Measurements from ENCODE around the gene ESRRG.

ESRRG gene

DNA sequence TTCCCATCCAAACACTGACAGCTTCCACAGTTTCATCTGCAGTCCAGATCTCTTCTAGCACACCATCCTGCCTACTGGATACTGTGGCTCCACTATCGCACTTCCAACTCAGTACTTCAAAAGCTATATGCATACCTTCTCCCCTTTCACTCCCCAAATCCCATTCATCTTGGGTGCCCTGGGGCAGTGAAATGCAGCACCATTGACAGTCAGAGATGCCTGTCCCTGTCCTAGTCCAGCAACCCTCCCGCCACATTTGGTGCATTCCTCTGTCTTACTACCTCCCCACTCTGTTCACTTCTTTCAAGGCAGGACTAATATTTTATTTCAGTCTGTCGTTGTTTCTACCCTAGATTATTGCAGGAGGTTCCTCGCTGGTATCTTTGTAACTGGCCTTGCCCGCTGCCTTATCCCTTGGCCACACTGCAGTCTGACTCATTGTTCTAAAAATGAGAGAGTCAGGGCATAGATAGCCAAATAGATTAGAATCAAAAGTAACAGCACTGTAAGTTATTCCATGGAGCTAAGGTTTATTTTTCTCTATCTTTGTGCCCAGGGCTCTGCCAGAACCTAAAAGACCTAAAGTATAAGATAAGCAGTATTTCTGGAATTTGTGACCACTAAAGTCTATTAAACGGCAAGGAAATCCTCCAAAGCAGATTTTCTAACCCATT lies 96.7 kb downstream of the ESRRG start:
- no peak for DNase-seq

DNA sequence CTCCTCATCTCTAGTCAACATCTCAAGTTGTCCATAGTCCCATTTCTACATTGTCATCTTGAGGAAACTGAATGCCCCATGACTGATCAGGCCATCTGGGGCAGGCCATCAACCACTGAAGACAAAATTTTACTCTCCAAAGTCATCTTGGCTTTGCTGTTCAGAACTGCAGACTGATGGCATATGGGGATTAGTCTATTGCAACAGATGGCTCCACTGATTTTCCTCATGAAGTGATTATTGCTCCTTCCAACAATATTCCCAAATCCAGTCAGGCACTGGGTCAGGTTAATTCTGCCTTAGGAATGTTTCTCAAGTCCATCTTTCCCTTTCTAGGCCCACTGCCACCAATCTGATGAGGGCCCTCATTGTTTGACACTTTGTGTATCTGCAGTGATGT lies 101.7 kb downstream of the ESRRG start:
- DNase-seq = no peak

DNA sequence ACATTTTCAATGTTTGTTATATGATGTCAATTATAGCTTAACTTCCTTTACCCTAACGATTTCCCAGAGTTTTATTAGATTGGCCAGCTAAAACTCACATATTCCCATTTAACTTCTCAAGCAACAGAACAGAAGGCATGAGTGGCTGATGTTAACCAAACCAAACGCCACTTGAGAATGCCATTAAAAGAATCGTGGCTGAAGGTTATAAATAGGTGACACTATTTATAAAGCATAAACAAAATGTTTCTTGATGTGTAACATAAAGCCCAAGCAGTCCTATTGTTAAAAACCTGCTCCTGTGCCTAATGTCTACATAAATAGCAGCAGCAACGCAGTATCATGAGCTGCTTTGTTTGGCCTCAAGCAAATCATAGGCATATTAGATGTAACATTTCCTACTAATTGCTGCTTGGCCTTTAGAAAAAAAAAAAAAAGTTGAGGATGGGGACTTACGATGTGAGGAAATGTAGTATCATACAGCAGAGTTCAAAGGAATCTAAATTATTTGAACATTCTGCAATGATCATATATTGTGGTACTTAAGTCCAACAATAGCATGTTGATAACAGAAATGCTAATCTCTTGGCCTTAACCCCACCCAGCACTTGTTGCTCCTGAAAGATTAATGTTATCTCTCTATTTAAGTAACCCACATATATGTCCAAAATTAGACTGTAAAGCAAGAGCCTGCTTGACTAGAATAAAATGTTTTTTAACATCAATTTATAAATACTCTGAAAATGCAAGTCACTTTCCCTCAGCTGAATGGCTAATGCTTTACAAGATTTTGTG lies 106.0 kb downstream of the ESRRG start:
- no peak for DNase-seq

DNA sequence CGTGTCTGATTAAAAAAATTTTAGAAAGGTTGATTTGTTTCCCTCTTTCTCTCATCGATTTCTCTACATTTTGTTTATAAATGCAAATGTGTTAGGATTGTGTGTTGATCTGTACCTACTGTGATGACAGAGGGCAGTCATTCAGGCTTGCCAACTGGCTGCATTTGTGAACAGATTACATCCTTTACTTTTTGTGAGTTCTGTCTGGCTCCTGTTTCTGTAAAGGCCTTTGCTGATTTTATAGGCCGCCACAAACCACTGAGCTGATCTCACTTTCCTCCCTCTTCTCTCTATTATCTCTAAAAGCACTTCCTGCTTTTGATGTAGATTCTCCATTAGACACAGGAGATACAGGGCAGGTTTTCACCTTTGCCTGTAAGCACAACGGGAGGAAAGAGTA lies 106.8 kb downstream of the ESRRG start:
- DNase-seq = no peak

DNA sequence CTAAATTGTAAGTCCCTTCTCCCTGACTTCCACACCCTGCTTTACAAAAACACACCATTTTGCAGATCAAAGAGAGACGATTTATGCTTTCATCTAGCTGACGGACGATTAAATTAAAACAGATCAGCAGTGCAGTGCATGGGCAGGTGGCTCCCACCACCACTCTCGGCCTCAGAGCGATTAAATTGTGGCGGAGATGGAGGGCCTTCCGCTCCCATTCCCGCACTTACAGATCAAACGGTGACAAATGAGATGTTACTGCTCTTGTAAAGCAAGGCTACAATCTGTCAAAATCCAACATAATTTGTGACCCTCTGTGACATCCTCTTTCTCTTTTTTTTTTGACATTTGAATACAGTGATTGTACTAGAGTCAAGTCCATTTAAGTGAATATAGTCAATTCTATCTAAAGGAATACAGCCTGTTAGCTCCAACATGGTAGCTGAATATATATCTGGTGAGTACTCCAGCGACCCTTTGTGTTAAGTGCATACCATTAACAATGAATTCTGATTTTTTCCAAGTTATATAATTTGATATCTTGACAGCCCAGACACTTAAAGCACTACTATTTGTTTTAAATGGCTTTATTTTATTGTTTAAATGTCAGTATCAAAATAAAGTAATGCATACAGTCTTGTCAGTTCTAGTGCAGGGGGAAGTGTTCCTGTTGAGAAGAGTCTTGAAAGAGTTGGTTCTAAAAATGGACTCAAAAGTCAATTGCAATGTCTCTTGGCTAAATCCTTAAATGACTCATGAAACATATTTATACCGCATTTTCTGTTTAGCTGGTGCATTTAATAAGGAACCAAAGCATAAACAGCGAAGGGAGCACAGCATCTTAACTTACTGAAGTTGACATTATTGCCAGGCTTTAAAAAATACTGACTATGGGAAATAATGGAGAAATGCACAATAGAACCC lies 109.0 kb downstream of the ESRRG start:
- no peak for DNase-seq

DNA sequence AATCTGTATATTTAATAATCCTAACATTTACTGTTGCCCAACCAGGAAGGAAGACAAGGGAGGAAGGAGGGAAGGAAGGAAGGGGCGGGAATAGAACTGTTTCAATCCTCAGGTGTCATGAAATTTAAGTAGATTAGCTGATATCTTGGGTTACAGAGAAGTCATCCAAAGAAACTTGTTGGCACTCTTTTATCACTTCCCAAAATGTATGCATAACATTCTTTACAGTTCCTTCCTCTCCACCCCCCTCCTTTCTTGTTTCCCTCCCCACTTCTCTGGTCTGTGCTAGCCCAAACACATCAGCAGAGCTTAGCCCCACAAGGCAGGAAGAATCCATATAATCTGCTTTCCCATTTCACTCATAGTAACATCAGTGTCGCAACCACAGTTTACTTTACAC lies 110.9 kb downstream of the ESRRG start:
- no peak for DNase-seq

DNA sequence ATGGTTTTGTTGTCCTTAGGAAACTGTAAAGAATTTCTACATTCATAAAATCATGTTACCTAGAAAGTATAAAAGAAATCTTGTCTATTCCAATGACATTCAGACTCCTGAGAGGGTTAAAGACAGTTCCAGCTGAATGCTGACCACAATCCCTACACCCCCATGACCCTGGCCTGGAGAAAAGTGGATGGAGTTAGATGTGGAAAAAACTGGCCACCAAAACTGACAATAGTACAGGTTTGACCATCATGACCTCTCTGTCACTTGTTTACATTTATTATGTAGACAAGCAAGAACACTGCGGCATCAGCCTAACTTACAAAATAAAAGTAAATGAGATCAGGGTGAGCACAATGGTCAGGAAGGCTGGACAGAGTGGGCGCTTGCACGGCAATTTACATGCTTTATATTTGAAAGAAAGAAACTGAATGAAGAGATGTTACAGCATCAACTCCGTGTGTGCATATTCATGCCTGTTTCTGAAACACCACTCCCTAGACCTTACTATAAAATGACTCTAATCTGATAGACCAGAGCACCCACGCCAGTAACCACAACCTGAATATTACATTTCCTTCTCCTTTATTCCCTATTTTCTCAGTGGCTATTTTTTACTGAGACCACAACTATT lies 116.0 kb downstream of the ESRRG start:
- DNase-seq = no peak

DNA sequence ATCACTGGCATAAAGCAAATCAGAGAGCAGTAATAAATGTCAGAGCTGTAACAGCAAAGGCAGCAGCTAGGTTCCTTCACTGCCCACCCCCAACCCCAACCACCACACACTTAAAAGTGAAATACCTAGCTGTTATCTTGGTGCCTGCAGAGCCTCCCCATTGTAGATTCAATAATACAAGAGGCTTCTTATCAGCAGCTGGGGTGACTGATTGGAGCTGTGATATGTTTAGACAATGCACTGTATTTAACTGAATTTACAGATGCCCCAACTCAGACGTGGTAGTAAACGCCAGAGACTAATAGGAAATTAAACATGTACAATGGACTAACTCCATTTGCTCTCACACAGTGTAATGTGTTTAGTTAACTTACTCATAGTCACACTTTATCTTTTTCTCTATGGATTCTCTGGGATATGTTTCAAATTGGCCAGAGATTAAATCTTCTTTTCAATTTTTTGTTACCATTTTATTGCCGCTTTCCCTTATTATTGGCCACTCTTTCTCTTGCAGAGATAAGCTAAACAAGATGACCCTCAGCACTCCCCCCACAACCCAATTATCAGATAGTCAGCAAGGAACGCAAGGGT lies 117.1 kb downstream of the ESRRG start:
- no peak for DNase-seq

DNA sequence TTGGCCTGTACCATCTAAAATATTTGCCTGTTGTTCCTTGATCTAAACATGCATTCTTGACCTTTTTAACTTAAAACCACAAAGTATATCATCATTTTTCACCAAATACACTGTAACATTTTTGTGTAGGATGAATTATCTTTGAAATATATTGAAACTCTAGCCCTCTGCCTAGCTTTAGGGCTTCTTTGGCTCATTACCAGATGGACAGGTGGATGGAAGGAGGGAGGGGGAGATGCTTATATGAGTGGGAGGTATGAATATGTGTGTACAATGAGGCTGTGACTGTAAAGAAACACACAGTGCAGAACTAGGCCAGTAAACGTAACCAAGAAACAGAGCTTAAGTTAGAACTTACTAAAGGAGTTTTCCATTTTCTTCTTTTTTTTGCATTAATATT lies 118.5 kb downstream of the ESRRG start:
- no peak for DNase-seq

DNA sequence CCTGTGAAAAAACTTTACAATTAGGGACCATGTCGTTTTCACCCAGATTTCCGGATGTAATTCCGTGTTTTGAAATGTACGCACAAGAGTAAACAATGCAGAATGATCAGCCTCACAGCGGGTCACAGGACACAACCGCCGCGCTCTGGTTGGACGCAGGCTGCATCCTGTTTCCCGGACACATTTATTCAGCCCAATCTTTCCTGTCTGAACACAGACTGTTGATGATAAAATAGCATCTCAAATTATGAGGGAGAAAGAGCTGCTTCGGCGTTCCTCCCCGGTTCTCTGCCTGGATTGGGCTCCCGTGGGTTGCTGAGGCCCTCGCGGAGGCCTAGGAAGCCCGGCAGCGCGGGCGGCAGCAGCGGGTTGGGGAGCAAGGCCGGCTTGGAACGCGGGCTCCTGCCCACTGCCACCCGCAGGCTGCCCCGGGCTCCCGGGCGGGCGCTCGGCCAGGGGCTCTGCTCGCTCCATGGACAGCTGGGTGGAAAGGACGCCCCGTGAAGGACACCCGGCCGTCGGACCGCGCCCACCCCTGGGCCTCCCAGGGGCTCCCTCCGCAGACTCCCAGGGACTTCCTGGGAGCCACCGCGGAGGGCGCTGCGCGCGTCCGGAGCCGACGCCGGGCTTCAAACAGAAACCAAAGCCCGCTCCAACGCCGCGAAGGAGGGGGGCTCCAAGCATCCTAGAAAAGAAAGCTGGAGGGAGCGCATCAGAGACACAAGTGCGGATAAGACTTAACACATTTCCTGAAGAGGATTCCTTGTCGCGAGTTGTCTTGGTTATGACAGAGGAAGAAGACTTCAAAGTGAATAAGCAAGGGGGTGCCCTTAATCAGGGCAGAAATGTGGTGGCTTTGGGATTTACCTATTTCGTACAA lies 122.3 kb downstream of the ESRRG start:
- DNase-seq = peak; percentile 50 to 60 (median 55)

DNA sequence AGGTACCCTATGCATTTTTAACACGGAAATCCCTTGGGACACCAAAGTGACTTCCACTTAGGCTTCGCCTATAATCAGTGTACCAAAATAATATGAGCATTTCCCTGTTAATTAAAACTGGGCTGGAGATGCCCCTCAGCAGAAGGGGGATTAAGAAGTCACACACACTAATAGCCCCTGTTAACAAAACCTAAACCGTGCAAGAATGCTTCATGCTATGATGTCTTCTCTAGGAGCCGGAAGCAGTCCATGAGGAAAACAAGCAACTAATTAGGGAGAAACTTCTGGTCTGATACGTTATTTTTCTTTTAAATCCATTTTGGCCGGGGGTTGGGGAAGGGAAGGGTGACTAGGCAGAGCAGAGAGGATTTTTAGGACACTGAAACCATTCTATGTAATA lies 123.4 kb downstream of the ESRRG start:
- DNase-seq = no peak

DNA sequence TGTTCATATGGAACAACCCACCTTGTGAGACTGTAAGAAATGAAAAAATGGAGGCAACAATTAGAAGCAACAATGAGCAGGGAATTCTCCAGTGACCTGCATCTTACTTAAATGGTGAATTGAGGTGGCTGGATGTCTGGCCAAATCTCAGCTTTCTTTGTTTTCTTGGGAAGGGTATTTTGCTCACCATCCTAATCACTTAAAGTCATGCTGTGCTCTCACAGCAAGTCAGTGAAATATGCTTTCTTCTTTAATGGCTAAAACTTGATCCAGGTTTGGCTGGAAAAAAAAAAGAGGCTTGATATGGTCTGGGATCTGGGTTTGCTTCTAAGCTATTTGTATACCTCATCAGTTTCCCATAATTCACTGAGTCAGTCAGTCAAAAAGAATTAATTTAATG lies 124.8 kb downstream of the ESRRG start:
- no peak for DNase-seq

DNA sequence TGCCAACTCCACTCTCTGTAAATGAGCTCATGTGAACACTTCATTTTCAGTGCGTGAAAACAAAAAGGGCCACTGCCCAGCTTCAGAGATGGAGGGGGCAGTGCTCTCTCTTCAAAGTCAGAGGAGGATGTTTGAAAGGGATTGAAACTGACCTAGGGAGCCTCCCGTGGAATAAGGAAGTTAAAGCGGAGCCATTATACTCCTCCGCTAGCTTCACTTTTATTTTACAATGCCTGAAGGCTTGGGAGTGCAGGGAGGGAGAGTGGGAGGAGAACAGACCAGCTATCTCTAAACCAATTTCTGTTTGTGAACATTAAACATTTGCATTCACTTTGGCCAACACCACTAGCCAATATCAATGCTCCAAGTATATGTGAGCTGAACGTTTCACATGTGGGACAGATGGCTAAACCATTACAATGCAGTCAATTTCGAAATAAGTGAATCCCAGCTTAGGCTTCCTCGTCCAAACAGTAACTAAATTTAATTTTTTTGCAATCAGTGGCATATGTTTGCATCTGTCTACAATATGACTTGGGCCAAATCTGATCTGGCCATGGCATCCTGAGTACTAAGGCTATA lies 126.9 kb downstream of the ESRRG start:
- no peak for DNase-seq

DNA sequence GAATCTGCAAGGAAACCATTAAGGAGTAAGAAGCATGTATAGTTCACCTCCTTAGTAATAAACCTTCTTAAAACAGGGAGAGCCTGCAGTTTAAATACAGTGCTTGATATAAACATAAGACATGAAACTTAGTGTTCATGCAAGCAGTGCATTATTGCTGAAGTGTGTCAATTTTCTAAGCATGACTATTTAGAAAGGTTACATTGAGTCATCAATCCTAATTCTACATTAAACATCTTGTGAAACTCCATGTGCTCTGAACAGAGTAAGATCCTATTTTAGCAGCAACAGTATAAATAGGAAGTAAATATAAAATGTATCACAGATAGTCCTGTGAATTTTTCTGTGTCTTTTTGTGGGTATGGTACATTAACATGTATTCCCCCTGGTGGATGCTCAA lies 135.5 kb downstream of the ESRRG start:
- no peak for DNase-seq

DNA sequence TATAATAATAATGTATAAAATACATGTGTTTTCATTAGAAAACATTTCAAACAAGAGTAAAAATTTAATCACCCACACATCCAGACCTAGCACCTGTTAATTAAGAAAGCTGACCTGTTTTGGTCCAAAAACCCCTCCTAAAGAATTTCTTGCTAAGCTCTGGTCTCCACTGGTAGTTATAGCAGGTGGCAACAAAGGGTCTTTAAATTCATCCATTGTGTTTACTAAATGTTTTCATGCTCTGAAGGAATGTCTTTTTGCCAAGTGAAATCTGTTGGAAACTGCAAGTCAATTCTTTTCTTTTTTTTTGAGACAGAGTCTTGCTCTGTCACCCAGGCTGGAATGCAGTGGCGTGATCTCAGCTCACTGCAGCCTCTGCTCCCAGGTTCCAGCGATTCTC lies 141.1 kb downstream of the ESRRG start:
- DNase-seq = peak in 1 of 3 donors; percentile 7

DNA sequence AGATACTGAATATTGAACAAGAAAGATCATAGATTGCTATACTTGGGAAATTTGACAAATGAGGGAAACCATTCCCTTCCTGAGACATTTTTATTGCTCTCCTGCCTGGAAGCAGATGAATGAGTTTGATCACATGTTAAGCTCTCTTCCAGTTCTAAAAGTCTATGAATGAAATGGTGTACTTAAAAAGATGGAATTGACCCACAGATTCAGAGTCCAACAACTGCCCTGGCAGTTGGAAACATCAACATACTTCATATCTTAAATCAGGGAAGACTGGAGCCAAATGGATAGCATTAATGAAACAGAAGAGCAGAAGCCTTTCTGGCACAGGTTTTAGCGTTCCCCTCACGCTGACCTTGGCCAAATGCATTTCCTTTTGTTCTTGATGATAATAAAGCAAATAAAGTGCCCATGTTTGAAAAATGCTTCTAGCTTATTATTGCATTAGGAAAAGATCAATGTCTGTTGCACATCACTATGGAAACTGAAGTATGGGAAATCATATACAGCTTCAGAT lies 142.6 kb downstream of the ESRRG start:
- DNase-seq = no peak

DNA sequence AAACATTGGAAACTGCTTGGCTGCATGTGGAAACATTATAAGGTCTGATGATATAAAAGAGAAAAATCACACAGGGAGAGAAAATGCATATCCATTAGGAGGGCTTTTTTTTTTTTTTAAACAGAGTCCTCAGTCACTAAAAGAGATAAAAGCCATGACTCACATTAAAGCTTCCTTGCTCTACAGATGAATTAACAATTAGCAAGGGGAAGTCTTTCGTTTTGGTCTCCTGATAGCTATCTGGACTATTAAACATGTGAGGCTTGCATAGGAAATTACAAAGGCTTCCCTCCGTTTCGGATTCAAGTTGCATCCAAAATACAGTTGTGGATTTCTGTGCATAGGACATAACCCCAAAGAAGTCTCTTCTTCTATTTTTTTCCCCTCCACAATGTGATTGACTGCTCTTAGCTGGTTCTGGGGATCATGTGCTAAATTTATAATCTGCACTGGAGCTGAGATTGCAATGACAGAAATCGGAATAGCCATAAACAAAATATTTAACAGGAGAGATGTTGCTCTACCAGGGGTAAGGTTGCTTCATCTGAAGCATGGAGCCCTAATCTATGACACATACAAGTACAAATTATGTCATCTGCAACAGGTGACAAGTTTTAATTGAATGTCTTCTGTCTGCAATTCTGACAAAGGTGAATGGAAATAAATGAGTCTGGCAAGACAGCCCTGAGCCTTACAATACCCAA lies 146.8 kb downstream of the ESRRG start:
- DNase-seq = peak in 1 of 3 donors; percentile 6

DNA sequence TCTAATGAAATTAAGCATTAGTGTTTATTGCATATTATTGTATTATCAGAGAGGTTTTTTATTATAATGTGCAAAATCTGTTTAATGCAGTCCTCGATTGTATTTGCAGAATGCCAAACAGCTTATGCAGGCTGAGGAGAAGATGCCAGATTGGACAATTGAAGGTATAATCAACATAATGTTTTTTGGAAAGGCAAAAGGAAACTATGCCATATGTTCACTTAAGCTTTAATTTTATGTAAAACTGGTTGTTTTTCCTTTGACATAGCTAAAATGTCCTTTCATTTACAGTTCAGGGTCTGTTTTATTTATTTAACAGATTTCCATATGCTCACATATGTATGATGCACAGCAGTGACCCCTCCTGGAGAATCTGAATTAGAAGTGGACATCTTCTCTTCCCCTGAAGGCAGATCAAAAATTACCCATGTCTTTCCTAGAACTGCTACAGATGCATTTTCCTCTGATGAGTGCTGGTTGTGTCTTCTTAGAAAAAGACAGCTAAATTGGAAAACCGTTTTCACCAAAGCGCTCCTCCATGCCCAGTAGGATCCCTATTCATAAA lies 156.5 kb downstream of the ESRRG start:
- DNase-seq = no peak

DNA sequence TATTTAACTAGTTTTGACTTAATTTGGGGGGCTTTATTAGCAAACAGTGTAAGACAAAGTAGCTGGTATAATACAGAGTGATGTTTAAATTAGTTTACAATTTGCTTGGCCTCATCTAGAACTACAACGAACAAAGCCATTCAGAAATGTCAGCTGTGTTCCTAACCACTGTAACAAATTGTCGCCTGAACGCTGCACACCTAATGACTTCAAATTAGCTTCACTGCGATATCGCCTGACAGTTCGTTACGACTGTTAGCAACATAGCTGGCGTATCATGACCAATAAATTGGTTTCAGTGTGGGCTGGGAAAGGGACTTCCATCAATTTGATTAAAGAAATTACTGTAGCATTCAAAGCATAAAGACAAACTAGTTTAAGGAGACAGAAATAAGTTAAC lies 160.1 kb downstream of the ESRRG start:
- DNase-seq = no peak

DNA sequence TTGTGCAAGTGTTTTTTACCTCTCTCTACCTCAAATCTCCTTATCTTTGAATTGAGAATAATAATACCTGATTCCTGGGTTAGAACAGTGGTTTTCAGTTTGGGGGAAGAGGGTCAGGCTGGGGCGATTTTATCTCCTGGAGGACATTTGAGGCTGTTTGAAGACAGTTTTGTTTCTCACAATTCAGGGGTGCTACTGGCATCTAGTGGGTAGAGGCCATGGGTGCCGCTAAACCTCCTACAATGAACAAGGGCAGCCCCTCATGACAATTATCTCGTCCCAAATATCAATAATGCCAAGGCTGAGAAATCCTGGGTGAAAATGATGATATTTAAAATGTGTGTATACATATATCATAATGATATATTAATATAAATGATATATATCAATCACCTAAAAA lies 160.8 kb downstream of the ESRRG start:
- no peak for DNase-seq
